HG02970 (cell line): ENCODE measurements around the gene C17orf67.
A peak's percentile ranks its signal among the peaks of the same experiment; 100 is the strongest.

Source experiments
- ATAC-seq: cut with Tn5 transposase; IDR thresholded peaks from one replicate; pipeline ENCODE4 v1.9.1; 2021; ENCODE audit warnings: mild to moderate bottlenecking, moderate library complexity, moderate number of reproducible peaks; ENCODE audit not compliant: unreplicated experiment, low FRiP score

Gene C17orf67

GRCh38 chr17:56810343-56810742, 23.4 kb downstream of the C17orf67 start:
- ATAC-seq: no peak

GRCh38 chr17:56809820-56810179, 23.9 kb downstream of the C17orf67 start:
- no peak for ATAC-seq

- ATAC-seq: no peak
Measured at GRCh38 chr17:56809106-56809819, 24.5 kb downstream of the C17orf67 start.

GRCh38 chr17:56808503-56808902, 25.2 kb downstream of the C17orf67 start:
- ATAC-seq: no peak

- no peak for ATAC-seq
Measured at GRCh38 chr17:56807723-56808122, 26.0 kb downstream of the C17orf67 start.

GRCh38 chr17:56806949-56807348, 26.8 kb downstream of the C17orf67 start:
- no peak for ATAC-seq

- ATAC-seq: no peak
Measured at GRCh38 chr17:56804454-56804853, 29.3 kb downstream of the C17orf67 start.

- no peak for ATAC-seq
Measured at GRCh38 chr17:56803071-56803470, 30.6 kb downstream of the C17orf67 start.

GRCh38 chr17:56801459-56802178, 32.1 kb downstream of the C17orf67 start:
- no peak for ATAC-seq

- no peak for ATAC-seq
Measured at GRCh38 chr17:56798916-56799315, 34.8 kb downstream of the C17orf67 start.

GRCh38 chr17:56796536-56796935, 37.2 kb downstream of the C17orf67 start:
- no peak for ATAC-seq

GRCh38 chr17:56795221-56795865, 38.4 kb downstream of the C17orf67 start:
- no peak for ATAC-seq

GRCh38 chr17:56793957-56794356, 39.8 kb downstream of the C17orf67 start:
- no peak for ATAC-seq

GRCh38 chr17:56793531-56793930, 40.2 kb downstream of the C17orf67 start:
- no peak for ATAC-seq

- no peak for ATAC-seq
Measured at GRCh38 chr17:56792267-56792666, 41.5 kb downstream of the C17orf67 start.

- ATAC-seq: peak; percentile 72
Measured at GRCh38 chr17:56786989-56787482, 46.7 kb downstream of the C17orf67 start.

- no peak for ATAC-seq
Measured at GRCh38 chr17:56785997-56786680, 47.6 kb downstream of the C17orf67 start.

- ATAC-seq: no peak
Measured at GRCh38 chr17:56785405-56785804, 48.3 kb downstream of the C17orf67 start.

GRCh38 chr17:56782338-56782737, 51.4 kb downstream of the C17orf67 start:
- ATAC-seq: no peak

GRCh38 chr17:56781906-56782305, 51.8 kb downstream of the C17orf67 start:
- ATAC-seq: no peak
